Naive thymus-derived CD4-positive, alpha-beta T cell (primary cell): ENCODE measurements around the gene MGAT4B. TPM values are rescaled to one million over a fixed set of nuclear protein-coding genes. Genes with fewer than 3 reads are reported as not detected.
A peak's percentile ranks its signal among the peaks of the same experiment; 100 is the strongest.

ENCODE experiments used
- ATAC-seq: fragments of 150-1000 bp; cut with Tn5 transposase; 2 replicates; pipeline ENCODE4 v1.10.0; 2021; ENCODE audit warnings: mild to moderate bottlenecking, moderate library complexity
- CTCF ChIA-PET: fragments of 350-600 bp; sonication (Branson Sonifier 250); formaldehyde crosslinking; loops from one replicate; lab custom pipeline; 2021; ENCODE audit warnings: antibody characterized with exemption; lab: Charles Lee
- POLR2A ChIA-PET: fragments of 350-600 bp; sonication (Branson Sonifier 250); formaldehyde crosslinking; loops from one replicate; lab custom pipeline; 2021; ENCODE audit warnings: antibody characterized with exemption, inconsistent platforms; lab: Charles Lee
- DNase-seq, 9 donors: peaks; one replicate each; pipeline versions ENCODE4 v3.0.0 to v3.0.0-alpha.2; 2020 to 2022; ENCODE audit warnings: mixed read lengths in 1 of 9
- H3K27ac ChIP-seq: one replicate; pipeline ENCODE4 v1.7.0; 2013; ENCODE audit warnings: mild to moderate bottlenecking, low read depth, low read length, moderate library complexity
- H3K27me3 ChIP-seq, 2 donors: one replicate each; pipeline ENCODE4 v1.7.0; 2013; ENCODE audit warnings: low read length in 2 of 2, mild to moderate bottlenecking in 2 of 2, moderate library complexity in 2 of 2; ENCODE audit not compliant: control insufficient read depth in 2 of 2, insufficient read depth in 2 of 2
- H3K36me3 ChIP-seq, 3 experiments: 1 replicate in 2 of 3; 2 replicates in 1 of 3; pipeline ENCODE4 v1.7.0; 2013; ENCODE audit warnings: low read length in 3 of 3, mild to moderate bottlenecking in 3 of 3, moderate library complexity in 1 of 3; ENCODE audit not compliant: insufficient read depth in 3 of 3, control insufficient read depth in 2 of 3
- H3K4me1 ChIP-seq, 2 donors: one replicate each; pipeline ENCODE4 v1.7.0; 2013; ENCODE audit warnings: low read length in 2 of 2, mild to moderate bottlenecking in 2 of 2, moderate library complexity in 1 of 2; ENCODE audit not compliant: control insufficient read depth in 2 of 2, insufficient read depth in 2 of 2
- H3K4me3 ChIP-seq: 2 replicates; pipeline ENCODE4 v1.7.0; 2013; ENCODE audit warnings: mild to moderate bottlenecking, low read length
- H3K9me3 ChIP-seq, 3 experiments: 1 replicate in 2 of 3; 2 replicates in 1 of 3; pipeline ENCODE4 v1.7.0; 2013; ENCODE audit warnings: low read length in 3 of 3; ENCODE audit not compliant: control insufficient read depth in 2 of 3
- H3K27ac Mint-ChIP-seq, 9 donors: one replicate each; pipeline ENCODE4 v1.8.0; 2020 to 2022; ENCODE audit warnings: mixed read lengths in 9 of 9, mild to moderate bottlenecking in 8 of 9, moderate library complexity in 5 of 9, inconsistent platforms in 2 of 9
- H3K27me3 Mint-ChIP-seq, 5 donors: one replicate each; pipeline ENCODE4 v1.8.0; 2021 to 2022; ENCODE audit warnings: mixed read lengths in 5 of 5, mild to moderate bottlenecking in 1 of 5
- H3K36me3 Mint-ChIP-seq, 5 donors: one replicate each; pipeline ENCODE4 v1.8.0; 2020 to 2022; ENCODE audit warnings: mixed read lengths in 5 of 5, mild to moderate bottlenecking in 3 of 5, inconsistent platforms in 1 of 5
- H3K4me1 Mint-ChIP-seq, 7 donors: one replicate each; pipeline ENCODE4 v1.8.0; 2020 to 2022; ENCODE audit warnings: mixed read lengths in 7 of 7, mild to moderate bottlenecking in 3 of 7, inconsistent platforms in 1 of 7
- H3K4me3 Mint-ChIP-seq, 10 donors: one replicate each; pipeline ENCODE4 v1.8.0; 2020 to 2022; ENCODE audit warnings: mild to moderate bottlenecking in 10 of 10, mixed read lengths in 10 of 10, moderate library complexity in 6 of 10, inconsistent platforms in 2 of 10
- H3K9me3 Mint-ChIP-seq, 11 donors: one replicate each; pipeline ENCODE4 v1.8.0; 2020 to 2022; ENCODE audit warnings: mixed read lengths in 11 of 11, mild to moderate bottlenecking in 4 of 11, inconsistent platforms in 1 of 11, moderate library complexity in 1 of 11
- intact Hi-C, 2 donors: fragments of 100-400 bp; cut with micrococcal nuclease; formaldehyde crosslinking; loops; one replicate each; pipeline ENCODE4 v1.15.1; 2023
- polyA plus RNA-seq, 2 donors: library from polyadenylated mRNA; unstranded; fragments of 300-500 nt; fragmentation: Illumina TruSeq; gene quantifications; one replicate each; pipeline ENCODE4 v1.2.3, GENCODE V29; 2021
- total RNA-seq, 6 experiments: library from RNA in 5 of 6; stranded (reverse) in 5 of 6; gene quantifications; 1 replicate in 5 of 6; 2 replicates in 1 of 6; pipeline ENCODE4 v1.2.3 and lab custom pipeline; 2021 to 2026

The MGAT4B gene
- total and polyA plus RNA-seq, 7 experiments from 2014 or later = 12.3 to 143 (median 114) TPM

DNA sequence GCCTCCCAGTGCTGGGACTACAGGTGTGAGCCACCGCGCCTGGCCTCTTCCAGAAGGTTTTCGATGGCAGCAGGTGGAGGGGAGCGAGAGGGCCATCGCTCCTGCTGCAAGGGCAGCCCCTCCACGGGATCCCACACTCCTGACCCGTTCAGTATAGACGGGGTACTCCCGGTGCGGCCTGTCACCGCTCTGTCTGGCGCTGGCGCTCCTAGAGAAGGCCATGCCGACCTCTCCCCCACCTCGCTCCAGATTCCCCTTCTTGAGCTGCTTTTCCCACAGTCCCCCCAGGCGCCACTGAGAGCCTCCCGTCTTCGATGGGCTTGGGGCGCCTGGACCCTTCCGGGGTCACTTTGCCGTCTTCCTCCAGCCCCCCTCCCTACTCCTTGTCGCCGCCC lies 9.7 kb upstream of the MGAT4B start:
- ATAC-seq = no peak
- Mint-ChIP-seq H3K36me3 (peaks cover 0 to 18% (median 4%) of the 10 kb centered on the region in 5 donors), H3K27ac (no peak overlapping the region), H3K9me3 (no peaks in the 10 kb centered on the region), H3K27me3 (peaks cover 0 to 3% (median 0%) of the 10 kb centered on the region in 5 donors), H3K4me3 (peak overlapping the region in 3 of 10 donors; percentile 16 to 68 (median 21)), H3K4me1 (peaks cover 16 to 31% (median 24%) of the 10 kb centered on the region in 7 donors)
- Histone ChIP-seq H3K4me3 (no peak overlapping the region), H3K4me1 (peaks cover 17 to 19% of the 10 kb centered on the region in 2 donors), H3K36me3 (peaks cover 0 to 29% (median 0%) of the 10 kb centered on the region in 3 experiments), H3K9me3 (no peaks in the 10 kb centered on the region), H3K27me3 (no peaks in the 10 kb centered on the region), H3K27ac (no peak overlapping the region)
- intact Hi-C loops = loop anchor here in 1 of 2 donors (5.0 to 10.0 kb wide), 2 partner anchors 476 to 1612 kb away; partner anchors contain the start of genes HNRNPAB and MAPK9
- POLR2A ChIA-PET = interaction anchor here (1.9 to 10.0 kb wide), 2 partner anchors 11 to 193 kb away, joined by 7 to 136 read pairs; partner anchors contain the start of genes HNRNPH1 and MGAT4B
- DNase-seq = no peak
- CTCF ChIA-PET = no interaction called here

- H3K36me3 Mint-ChIP-seq = peaks cover 0 to 18% (median 4%) of the 10 kb centered on the region in 5 donors
- H3K4me3 Mint-ChIP-seq = peak overlapping the region in 9 of 10 donors; percentile 27 to 68 (median 42)
- POLR2A ChIA-PET = interaction anchor here (1.9 to 10.0 kb wide), 2 partner anchors 11 to 192 kb away, joined by 7 to 136 read pairs; partner anchors contain the start of genes HNRNPH1 and MGAT4B
Measured at GRCh38 chr5:179815491-179816249, 9.0 kb upstream of the MGAT4B start.

GRCh38 chr5:179814090-179814489 lies 7.4 kb upstream of the MGAT4B start:
- ATAC-seq (no peak), DNase-seq (no peak)
- CTCF ChIA-PET = interaction anchor here (0.6 kb wide), 1 partner anchor 19 kb away, joined by 4 read pairs; no protein-coding TSS in a partner anchor
- no peak overlapping the region for H3K4me3 Mint-ChIP-seq
- H3K36me3 Mint-ChIP-seq = peaks cover 0 to 21% (median 4%) of the 10 kb centered on the region in 5 donors
- no peak overlapping the region for H3K27ac Mint-ChIP-seq
- Histone ChIP-seq H3K4me3 (no peak overlapping the region), H3K4me1 (peaks cover 3 to 6% of the 10 kb centered on the region in 2 donors), H3K9me3 (no peaks in the 10 kb centered on the region), H3K27ac (no peak overlapping the region), H3K36me3 (peaks cover 0 to 22% (median 0%) of the 10 kb centered on the region in 3 experiments), H3K27me3 (no peaks in the 10 kb centered on the region)
- POLR2A ChIA-PET = no interaction called here
- no peaks in the 10 kb centered on the region for H3K9me3 Mint-ChIP-seq
- H3K27me3 Mint-ChIP-seq = peaks cover 0 to 3% (median 0%) of the 10 kb centered on the region in 5 donors
- peaks cover 8 to 22% (median 13%) of the 10 kb centered on the region in 7 donors for H3K4me1 Mint-ChIP-seq
- intact Hi-C loops = loop anchor here in 1 of 2 donors (10.0 kb wide), 1 partner anchor 1609 kb away; the partner anchor contains the start of gene HNRNPAB

More at GRCh38 chr5:179815491-179816249, 9.0 kb upstream of the MGAT4B start:
- CTCF ChIA-PET = no interaction called here
- H3K4me1 Mint-ChIP-seq = peaks cover 16 to 31% (median 24%) of the 10 kb centered on the region in 7 donors
- peaks cover 0 to 22% (median 0%) of the 10 kb centered on the region in 3 experiments for H3K36me3 ChIP-seq
- no peak overlapping the region for H3K4me3 ChIP-seq
- intact Hi-C loops = loop anchor here in 1 of 2 donors (5.0 to 10.0 kb wide), 2 partner anchors 477 to 1611 kb away; partner anchors contain the start of genes HNRNPAB and MAPK9
- H3K4me1 ChIP-seq = peaks cover 17 to 19% of the 10 kb centered on the region in 2 donors
- H3K27me3 Mint-ChIP-seq = peaks cover 0 to 3% (median 0%) of the 10 kb centered on the region in 5 donors
- no peak for DNase-seq
- no peak for ATAC-seq
- peak overlapping the region in 3 of 9 donors; percentile 21 to 91 (median 48) for H3K27ac Mint-ChIP-seq
- H3K27ac ChIP-seq = no peak overlapping the region
- H3K9me3 Mint-ChIP-seq = no peaks in the 10 kb centered on the region
- H3K9me3 ChIP-seq = no peaks in the 10 kb centered on the region
- no peaks in the 10 kb centered on the region for H3K27me3 ChIP-seq

DNA sequence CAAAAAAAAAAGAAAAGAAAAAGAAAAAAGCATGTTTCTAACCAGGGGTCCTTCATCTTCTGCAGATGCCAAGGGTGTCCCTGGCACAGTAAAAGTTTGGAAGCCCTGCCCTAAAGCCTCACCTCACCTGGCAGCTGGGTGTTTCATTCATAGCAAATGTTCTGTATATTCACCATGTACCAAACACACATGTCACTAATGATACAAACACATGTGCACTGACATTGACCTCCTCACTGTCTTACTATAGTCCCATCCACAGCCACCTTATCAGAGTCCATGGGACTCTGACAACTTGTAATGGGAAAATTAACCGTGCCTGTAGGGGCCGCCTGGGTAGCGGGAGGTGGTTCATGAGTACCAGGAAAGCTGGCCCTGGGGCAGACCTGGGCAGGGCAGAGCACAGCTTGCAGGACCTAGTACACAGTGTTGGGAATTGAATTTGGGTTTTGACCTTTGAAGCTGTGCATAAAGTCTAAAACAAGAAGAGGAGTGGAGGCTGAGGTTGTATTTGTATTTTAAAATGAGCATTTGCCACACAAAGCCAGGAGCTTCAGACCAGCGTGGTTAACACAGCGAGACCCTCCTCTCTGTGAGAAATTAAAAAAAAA lies 6.4 kb upstream of the MGAT4B start:
- Mint-ChIP-seq H3K27ac (no peak overlapping the region), H3K4me3 (peak overlapping the region in 1 of 10 donors; percentile 5), H3K36me3 (peaks cover 0 to 21% (median 4%) of the 10 kb centered on the region in 5 donors), H3K9me3 (no peaks in the 10 kb centered on the region), H3K4me1 (peaks cover 6 to 16% (median 10%) of the 10 kb centered on the region in 7 donors), H3K27me3 (peaks cover 0 to 3% (median 0%) of the 10 kb centered on the region in 5 donors)
- Histone ChIP-seq H3K27me3 (no peaks in the 10 kb centered on the region), H3K9me3 (no peaks in the 10 kb centered on the region), H3K27ac (no peak overlapping the region), H3K4me3 (no peak overlapping the region), H3K4me1 (peaks cover 0 to under 1% of the 10 kb centered on the region in 2 donors), H3K36me3 (peaks cover 0 to 22% (median 0%) of the 10 kb centered on the region in 3 experiments)
- ATAC-seq (no peak), DNase-seq (no peak)
- POLR2A ChIA-PET = no interaction called here
- intact Hi-C loops = loop anchor here in 1 of 2 donors (10.0 kb wide), 1 partner anchor 1608 kb away; the partner anchor contains the start of gene HNRNPAB
- CTCF ChIA-PET = no interaction called here

DNA sequence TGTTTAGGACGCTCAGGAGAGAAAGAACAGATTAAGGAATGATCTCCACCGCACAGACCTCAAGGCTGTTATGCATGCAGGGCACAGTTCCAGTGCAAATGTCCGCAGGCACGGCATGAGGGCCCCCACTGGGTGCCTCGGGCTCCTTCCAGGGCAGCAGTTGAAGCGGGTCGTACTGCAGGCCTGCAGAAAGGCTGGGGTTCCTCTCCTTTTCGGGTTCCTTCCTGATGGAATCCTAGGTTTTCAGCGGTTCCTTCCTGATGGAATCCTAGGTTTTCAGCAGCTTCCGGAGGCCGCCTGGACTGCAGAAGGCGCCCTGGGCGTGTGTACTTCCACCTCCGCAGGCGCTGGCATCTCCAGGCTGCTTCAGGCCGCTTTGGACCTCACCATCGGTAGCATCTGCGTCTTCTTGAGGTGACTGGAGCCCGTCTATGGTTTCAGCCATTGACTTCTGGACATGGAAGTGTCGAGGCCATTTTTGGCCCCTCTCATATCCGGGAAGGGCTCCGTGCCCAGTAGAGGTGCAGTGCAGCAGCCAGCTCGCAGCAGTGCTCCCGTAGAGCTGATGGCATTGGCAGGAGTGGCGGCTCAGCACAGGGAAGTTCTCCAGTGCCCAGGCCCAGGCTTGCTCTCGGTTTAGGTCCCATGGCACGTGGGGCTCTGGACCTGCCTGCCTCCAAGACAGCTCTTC lies 5.6 kb upstream of the MGAT4B start:
- Histone ChIP-seq H3K27ac (no peak overlapping the region), H3K9me3 (no peaks in the 10 kb centered on the region), H3K36me3 (peaks cover 0 to 22% (median 0%) of the 10 kb centered on the region in 3 experiments), H3K27me3 (no peaks in the 10 kb centered on the region), H3K4me1 (no peaks in the 10 kb centered on the region), H3K4me3 (no peak overlapping the region)
- H3K4me1 Mint-ChIP-seq = peaks cover 0 to 9% (median 6%) of the 10 kb centered on the region in 7 donors
- H3K4me3 Mint-ChIP-seq = no peak overlapping the region
- ATAC-seq (no peak), DNase-seq (no peak)
- H3K27me3 Mint-ChIP-seq = peaks cover 0 to 3% (median 0%) of the 10 kb centered on the region in 5 donors
- no peak overlapping the region for H3K27ac Mint-ChIP-seq
- ChIA-PET CTCF (no interaction called here), POLR2A (interaction anchor here (0.8 to 1.5 kb wide), 2 partner anchors 8 to 9 kb away, joined by 3 to 8 read pairs; partner anchors contain the start of gene SQSTM1)
- peaks cover 0 to 21% (median 4%) of the 10 kb centered on the region in 5 donors for H3K36me3 Mint-ChIP-seq
- H3K9me3 Mint-ChIP-seq = no peaks in the 10 kb centered on the region
- intact Hi-C loops = loop anchor here in 1 of 2 donors (10.0 kb wide), 1 partner anchor 1607 kb away; the partner anchor contains the start of gene HNRNPAB
